Measurements from ENCODE around the gene WNT4.
A peak's percentile ranks its signal among the peaks of the same experiment; 100 is the strongest.

Gene WNT4

DNA sequence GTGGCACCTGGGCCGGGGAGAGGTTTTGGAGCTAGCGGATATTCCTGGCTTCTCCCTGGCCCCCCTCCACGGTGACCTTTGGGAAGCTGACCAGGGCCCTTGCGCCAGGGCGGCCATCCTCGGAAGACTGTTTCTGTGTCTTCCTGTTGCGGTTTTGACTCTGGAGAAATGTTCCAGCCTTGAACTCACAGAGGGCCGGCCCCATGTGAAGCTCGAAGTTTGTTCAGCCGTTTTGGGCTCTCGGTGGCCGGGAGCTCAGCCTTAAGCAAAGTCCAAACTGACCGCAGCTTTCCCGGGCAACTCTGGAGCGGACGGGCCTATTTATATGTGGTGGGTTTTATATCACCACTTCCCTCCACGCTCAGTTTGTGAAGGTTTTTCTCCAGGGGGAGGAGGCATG, 17.0 kb upstream of the WNT4 start:
- no peak overlapping the region for H3K27ac ChIP-seq (ENCODE audit: low read depth, low read length)
- H3K36me3 ChIP-seq (ENCODE audit: control insufficient read depth, insufficient read depth, low read length) = no peaks in the 10 kb centered on the region
- H3K27me3 ChIP-seq (ENCODE audit: control insufficient read depth, insufficient read depth, low read length) = no peaks in the 10 kb centered on the region
- H3K4me3 ChIP-seq (ENCODE audit: low read depth, low read length) = no peak overlapping the region
- no peaks in the 10 kb centered on the region for H3K9me3 ChIP-seq (ENCODE audit: control insufficient read depth, insufficient read depth, low read length)
- H3K9ac ChIP-seq (ENCODE audit: low read depth, low read length) = no peak overlapping the region
- no peaks in the 10 kb centered on the region for H3K4me1 ChIP-seq (ENCODE audit: control insufficient read depth, insufficient read depth, low read length)

DNA sequence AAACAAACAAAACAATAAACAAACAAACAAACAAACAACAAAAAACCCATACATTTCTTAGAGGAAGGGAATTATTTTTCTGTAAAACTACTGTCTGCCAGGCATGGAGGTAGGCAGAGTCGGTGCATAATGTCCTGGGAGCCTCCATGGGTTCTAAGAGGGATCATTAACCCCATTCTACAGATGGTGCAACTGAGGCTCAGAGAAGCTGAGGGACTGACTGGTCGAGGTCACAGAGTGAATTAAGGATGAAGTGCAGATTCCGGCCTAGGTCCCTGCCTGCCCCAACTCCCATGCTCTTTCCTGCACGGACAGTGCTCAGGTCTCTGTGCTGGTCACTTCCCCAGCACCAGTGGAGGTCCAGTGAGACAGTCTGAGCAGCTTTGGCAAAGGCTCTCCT, 15.8 kb upstream of the WNT4 start:
- Histone ChIP-seq H3K9me3 (ENCODE audit: control insufficient read depth, insufficient read depth, low read length) (no peaks in the 10 kb centered on the region), H3K4me1 (ENCODE audit: control insufficient read depth, insufficient read depth, low read length) (no peaks in the 10 kb centered on the region), H3K9ac (ENCODE audit: low read depth, low read length) (no peak overlapping the region), H3K27me3 (ENCODE audit: control insufficient read depth, insufficient read depth, low read length) (no peaks in the 10 kb centered on the region), H3K4me3 (ENCODE audit: low read depth, low read length) (no peak overlapping the region), H3K36me3 (ENCODE audit: control insufficient read depth, insufficient read depth, low read length) (no peaks in the 10 kb centered on the region), H3K27ac (ENCODE audit: low read depth, low read length) (no peak overlapping the region)

DNA sequence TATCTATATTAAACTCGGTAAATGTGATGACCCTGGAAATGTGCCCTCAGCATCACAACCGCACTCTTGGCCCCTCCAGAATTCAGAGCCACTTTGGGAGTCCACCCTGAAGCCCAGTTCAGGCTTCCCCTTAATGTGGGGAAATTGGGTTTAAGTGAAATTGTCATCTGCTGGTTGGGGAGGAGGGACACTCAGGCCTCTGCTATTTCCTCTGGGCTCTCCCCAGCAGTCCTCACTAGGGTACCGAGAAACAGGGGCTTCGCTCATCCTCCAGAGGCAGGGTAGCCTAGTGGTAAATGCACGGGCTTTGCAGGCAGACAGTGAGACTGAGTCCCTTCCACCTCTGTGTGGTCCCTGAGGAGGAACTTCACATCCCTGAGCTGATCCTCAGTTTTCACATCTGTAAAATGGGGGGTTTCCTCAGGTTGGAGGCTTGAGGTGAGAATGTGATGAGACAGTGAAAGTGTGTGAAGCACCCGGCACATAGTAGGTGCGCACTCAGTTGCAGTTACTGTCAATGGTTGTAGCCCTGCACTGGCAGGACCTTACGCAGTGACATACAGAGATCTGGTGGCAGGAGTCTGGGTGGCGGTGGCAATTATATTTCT, 14.6 kb upstream of the WNT4 start:
- Histone ChIP-seq H3K36me3 (ENCODE audit: control insufficient read depth, insufficient read depth, low read length) (no peaks in the 10 kb centered on the region), H3K4me3 (ENCODE audit: low read depth, low read length) (no peak overlapping the region), H3K4me1 (ENCODE audit: control insufficient read depth, insufficient read depth, low read length) (no peaks in the 10 kb centered on the region), H3K27me3 (ENCODE audit: control insufficient read depth, insufficient read depth, low read length) (no peaks in the 10 kb centered on the region), H3K9me3 (ENCODE audit: control insufficient read depth, insufficient read depth, low read length) (no peaks in the 10 kb centered on the region), H3K9ac (ENCODE audit: low read depth, low read length) (no peak overlapping the region), H3K27ac (ENCODE audit: low read depth, low read length) (no peak overlapping the region)

DNA sequence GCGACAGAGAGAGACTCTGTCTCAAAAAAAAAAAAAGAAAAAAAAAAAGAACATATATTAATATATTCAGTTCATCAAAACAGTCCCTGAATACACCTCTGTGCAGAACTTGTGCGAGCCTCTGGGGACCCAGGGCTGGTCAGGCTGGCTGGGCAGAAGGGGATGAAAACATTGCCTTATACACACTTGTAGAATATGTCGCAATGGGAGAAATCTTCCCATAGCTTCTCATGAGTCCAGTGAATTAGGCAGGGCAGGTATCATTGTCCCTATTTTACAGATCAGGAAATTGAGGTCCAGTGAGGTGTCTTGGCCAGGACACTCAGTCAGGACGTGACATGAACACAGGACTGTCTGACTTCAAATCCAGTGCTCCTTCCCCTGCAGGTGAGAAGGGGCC, 12.6 kb upstream of the WNT4 start:
- H3K9ac ChIP-seq (ENCODE audit: low read depth, low read length) = no peak overlapping the region
- no peaks in the 10 kb centered on the region for H3K27me3 ChIP-seq (ENCODE audit: control insufficient read depth, insufficient read depth, low read length)
- no peaks in the 10 kb centered on the region for H3K36me3 ChIP-seq (ENCODE audit: control insufficient read depth, insufficient read depth, low read length)
- H3K4me3 ChIP-seq (ENCODE audit: low read depth, low read length) = no peak overlapping the region
- H3K27ac ChIP-seq (ENCODE audit: low read depth, low read length) = no peak overlapping the region
- no peaks in the 10 kb centered on the region for H3K9me3 ChIP-seq (ENCODE audit: control insufficient read depth, insufficient read depth, low read length)
- H3K4me1 ChIP-seq (ENCODE audit: control insufficient read depth, insufficient read depth, low read length) = no peaks in the 10 kb centered on the region

DNA sequence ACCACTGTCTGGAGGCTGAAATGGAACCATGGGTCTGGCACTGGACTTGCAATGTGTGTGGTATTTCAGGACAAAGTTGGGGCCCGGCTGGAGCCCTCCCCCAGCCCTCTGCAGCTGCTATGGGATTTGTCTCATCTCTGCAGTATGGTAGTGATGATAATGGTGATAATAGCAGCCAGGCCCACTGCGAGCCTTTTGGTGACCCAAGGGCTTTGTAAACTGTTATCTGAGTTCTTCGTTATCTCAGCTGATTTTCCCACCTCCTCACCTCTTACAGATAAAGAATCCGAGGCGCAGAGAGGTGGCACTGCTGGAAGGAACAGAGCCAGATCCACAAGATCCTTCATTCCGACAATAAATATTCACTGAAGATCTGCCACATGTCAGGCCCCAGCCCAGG, 11.7 kb upstream of the WNT4 start:
- no peaks in the 10 kb centered on the region for H3K9me3 ChIP-seq (ENCODE audit: control insufficient read depth, insufficient read depth, low read length)
- H3K4me3 ChIP-seq (ENCODE audit: low read depth, low read length) = no peak overlapping the region
- H3K27me3 ChIP-seq (ENCODE audit: control insufficient read depth, insufficient read depth, low read length) = no peaks in the 10 kb centered on the region
- no peaks in the 10 kb centered on the region for H3K36me3 ChIP-seq (ENCODE audit: control insufficient read depth, insufficient read depth, low read length)
- no peak overlapping the region for H3K9ac ChIP-seq (ENCODE audit: low read depth, low read length)
- H3K27ac ChIP-seq (ENCODE audit: low read depth, low read length) = no peak overlapping the region
- no peaks in the 10 kb centered on the region for H3K4me1 ChIP-seq (ENCODE audit: control insufficient read depth, insufficient read depth, low read length)

DNA sequence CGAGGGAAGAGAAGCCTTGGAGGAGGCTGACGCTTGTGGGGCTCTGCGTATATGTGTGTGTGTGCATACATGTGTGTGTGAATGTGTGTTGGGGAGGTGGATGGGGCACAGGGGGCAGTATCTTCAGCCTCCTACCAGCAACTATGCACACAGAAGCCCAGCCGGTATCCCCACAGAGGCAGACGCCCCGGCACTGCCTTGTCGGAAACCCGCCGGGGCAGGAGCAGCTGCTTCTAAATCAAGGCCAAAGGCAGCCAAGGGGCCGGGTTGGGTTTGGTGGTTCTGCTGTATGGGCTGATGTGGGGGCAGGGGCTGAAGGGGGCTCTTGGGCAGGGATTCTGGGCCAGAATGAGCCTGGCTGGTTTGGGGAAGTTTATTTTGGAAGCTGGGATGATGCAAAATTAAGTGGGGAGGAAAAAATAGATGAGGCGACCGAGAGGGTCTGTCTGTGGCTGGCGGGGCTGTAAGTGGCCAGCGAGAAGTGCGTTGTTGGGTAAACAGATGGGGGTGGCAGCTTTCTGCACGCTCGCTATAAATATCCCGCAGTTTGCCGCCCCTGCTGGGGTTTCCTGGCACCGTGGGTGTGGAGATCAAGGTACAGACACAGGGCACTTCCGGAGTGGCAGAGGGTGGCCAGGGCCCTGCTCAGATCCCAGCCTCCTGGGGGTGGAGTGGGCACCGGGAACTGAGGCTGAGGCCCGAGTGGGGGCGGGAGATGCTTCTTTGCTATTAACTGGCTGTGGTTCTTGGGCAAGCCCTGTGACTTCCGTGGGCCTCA, 11.0 kb upstream of the WNT4 start:
- Histone ChIP-seq H3K9ac (ENCODE audit: low read depth, low read length) (no peak overlapping the region), H3K4me3 (ENCODE audit: low read depth, low read length) (no peak overlapping the region), H3K27ac (ENCODE audit: low read depth, low read length) (no peak overlapping the region), H3K36me3 (ENCODE audit: control insufficient read depth, insufficient read depth, low read length) (no peaks in the 10 kb centered on the region), H3K4me1 (ENCODE audit: control insufficient read depth, insufficient read depth, low read length) (no peaks in the 10 kb centered on the region), H3K9me3 (ENCODE audit: control insufficient read depth, insufficient read depth, low read length) (no peaks in the 10 kb centered on the region), H3K27me3 (ENCODE audit: control insufficient read depth, insufficient read depth, low read length) (no peaks in the 10 kb centered on the region)

DNA sequence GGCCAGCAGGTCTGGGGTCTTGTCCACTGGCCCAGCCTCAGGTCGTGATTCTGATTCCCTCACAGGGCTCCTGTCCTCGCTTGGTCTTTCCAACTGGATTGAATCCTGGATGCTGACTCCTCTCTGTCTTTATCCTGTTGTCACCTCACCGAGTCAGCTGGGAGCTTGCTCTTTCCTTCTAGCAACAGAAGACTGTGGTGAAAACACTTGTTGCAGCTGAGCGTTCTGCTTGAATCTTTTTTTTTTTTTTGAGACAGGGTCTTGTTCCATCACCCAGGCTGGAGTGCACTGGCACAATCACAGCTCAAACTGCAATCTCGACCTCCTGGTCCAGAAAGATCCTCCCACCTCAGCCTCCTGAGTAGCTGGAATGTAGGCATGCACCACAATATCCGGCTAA, 8.0 kb upstream of the WNT4 start:
- Histone ChIP-seq H3K4me3 (ENCODE audit: low read depth, low read length) (no peak overlapping the region), H3K9me3 (ENCODE audit: control insufficient read depth, insufficient read depth, low read length) (no peaks in the 10 kb centered on the region), H3K27me3 (ENCODE audit: control insufficient read depth, insufficient read depth, low read length) (no peaks in the 10 kb centered on the region), H3K4me1 (ENCODE audit: control insufficient read depth, insufficient read depth, low read length) (no peaks in the 10 kb centered on the region), H3K36me3 (ENCODE audit: control insufficient read depth, insufficient read depth, low read length) (no peaks in the 10 kb centered on the region), H3K27ac (ENCODE audit: low read depth, low read length) (no peak overlapping the region), H3K9ac (ENCODE audit: low read depth, low read length) (no peak overlapping the region)

DNA sequence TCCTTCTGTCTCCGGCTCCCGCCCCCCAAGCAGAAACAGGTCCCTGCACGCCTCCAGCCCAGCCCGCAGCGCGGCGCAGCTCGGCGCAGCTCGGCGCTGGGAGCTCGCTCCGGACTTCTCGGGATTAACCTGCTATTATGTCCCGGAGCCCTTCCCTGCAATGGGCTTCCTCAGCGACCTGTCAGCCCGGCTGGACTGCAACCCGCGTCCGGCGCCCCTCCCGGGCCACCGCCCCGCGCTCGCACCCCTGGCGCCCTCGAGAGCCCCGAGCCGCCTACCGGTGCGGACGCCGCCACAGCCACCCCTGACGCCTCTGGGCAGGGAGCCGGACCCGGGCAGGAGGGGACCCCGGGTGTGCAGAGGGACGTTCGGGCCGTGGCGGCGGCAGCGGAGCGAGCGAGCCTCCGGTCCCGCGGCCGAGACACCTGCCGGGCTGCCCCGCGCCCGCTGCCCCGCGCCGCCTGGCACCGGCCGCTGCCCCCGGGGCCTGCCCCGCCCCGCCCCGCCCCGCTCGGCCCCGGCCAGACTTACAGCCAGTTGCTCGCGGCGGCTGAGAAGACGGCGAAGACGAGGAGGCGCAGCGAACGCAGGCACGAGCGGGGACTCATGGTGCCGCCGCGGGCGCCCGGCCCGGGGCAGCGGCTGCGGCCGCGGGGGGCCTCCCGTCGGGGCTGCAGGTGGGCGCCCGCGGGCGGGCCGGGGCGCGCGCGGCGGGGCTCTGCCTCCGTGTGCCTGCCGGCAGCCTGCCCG, 407 bp downstream of the WNT4 start:
- H3K4me3 ChIP-seq (ENCODE audit: low read depth, low read length) = peak overlapping the region; percentile 62
- H3K36me3 ChIP-seq (ENCODE audit: control insufficient read depth, insufficient read depth, low read length) = no peaks in the 10 kb centered on the region
- H3K27me3 ChIP-seq (ENCODE audit: control insufficient read depth, insufficient read depth, low read length) = peaks cover 36% of the 10 kb centered on the region
- no peak overlapping the region for H3K9ac ChIP-seq (ENCODE audit: low read depth, low read length)
- H3K4me1 ChIP-seq (ENCODE audit: control insufficient read depth, insufficient read depth, low read length) = peaks cover 20% of the 10 kb centered on the region
- no peaks in the 10 kb centered on the region for H3K9me3 ChIP-seq (ENCODE audit: control insufficient read depth, insufficient read depth, low read length)
- no peak overlapping the region for H3K27ac ChIP-seq (ENCODE audit: low read depth, low read length)

DNA sequence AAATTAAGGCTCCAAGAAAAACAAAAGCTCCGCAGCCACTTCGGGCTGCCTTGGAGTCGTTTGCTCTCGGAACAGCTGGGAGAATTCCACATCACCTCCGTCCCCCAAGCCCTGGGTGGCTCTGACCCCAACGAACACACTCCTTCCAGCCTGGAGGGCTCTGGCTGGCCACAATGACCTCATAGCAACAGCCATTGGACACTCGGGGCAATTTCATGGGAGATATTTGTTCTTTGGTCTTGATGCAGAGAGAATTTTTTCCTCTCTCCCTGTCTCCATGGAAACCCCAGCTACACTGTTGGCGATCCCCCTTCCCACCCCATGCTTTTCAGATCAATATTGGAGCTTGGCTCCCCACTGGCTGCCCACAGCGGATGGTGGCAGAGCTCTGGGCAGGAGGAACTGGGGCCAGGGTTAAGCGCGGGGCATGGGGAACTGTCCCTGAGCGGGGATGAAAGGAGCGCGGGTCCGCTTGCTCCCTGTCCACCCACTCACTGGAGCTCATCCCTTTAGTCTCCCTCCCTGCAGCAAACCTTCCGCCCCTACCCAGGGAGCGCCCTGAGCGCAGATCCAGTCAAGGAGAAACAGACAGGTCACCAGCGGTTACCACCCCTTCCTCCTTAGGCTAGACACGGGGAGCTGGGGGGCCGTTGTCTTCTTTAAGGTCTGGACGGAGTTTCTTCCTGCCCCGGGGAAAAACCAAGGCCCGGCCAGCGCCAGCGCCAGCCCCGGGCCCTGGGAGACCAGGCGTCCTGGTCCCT, 1.2 kb downstream of the WNT4 start:
- Histone ChIP-seq H3K27me3 (ENCODE audit: control insufficient read depth, insufficient read depth, low read length) (peaks cover 36% of the 10 kb centered on the region), H3K4me1 (ENCODE audit: control insufficient read depth, insufficient read depth, low read length) (peaks cover 28% of the 10 kb centered on the region), H3K9me3 (ENCODE audit: control insufficient read depth, insufficient read depth, low read length) (no peaks in the 10 kb centered on the region), H3K9ac (ENCODE audit: low read depth, low read length) (no peak overlapping the region), H3K4me3 (ENCODE audit: low read depth, low read length) (peak overlapping the region; percentile 62), H3K36me3 (ENCODE audit: control insufficient read depth, insufficient read depth, low read length) (no peaks in the 10 kb centered on the region), H3K27ac (ENCODE audit: low read depth, low read length) (no peak overlapping the region)

DNA sequence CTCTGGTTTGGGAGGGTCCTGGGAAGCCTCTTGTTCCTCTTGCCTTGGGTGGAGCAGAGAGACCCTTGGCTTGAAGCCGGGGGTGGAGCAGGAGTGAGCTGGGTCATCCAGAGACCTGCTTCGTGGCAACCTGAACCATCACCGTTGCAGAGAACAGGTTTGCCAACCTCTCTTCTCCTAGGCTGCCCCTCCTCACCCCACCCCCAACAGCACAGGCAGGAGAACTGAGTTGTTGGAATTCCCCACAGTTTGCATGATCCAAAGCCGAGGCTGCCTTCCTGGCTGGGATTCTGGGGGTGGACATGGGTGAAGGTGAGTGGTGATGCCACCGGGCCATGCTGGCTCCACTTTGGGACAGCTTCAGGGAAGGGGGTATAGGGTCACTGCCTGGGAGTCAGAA, 2.2 kb downstream of the WNT4 start:
- Histone ChIP-seq H3K27ac (ENCODE audit: low read depth, low read length) (no peak overlapping the region), H3K9me3 (ENCODE audit: control insufficient read depth, insufficient read depth, low read length) (no peaks in the 10 kb centered on the region), H3K27me3 (ENCODE audit: control insufficient read depth, insufficient read depth, low read length) (peaks cover 36% of the 10 kb centered on the region), H3K4me3 (ENCODE audit: low read depth, low read length) (no peak overlapping the region; the same call in 1 of the 2 replicates), H3K36me3 (ENCODE audit: control insufficient read depth, insufficient read depth, low read length) (no peaks in the 10 kb centered on the region), H3K4me1 (ENCODE audit: control insufficient read depth, insufficient read depth, low read length) (peaks cover 32% of the 10 kb centered on the region), H3K9ac (ENCODE audit: low read depth, low read length) (no peak overlapping the region)
